HepG2 (cell line): ENCODE results near the gene SLC2A4. TPM values are rescaled to one million over a fixed set of nuclear protein-coding genes. Genes with fewer than 3 reads are reported as not detected.

Source experiments
- AKNA ChIP-seq: sonication (generic); formaldehyde crosslinking; IDR thresholded peaks from 2 replicates; pipeline ENCODE4 v1.4.0; 2020; ENCODE audit warnings: missing genetic modification reagents, borderline replicate concordance
- ATF5 ChIP-seq: sonication (generic); formaldehyde crosslinking; IDR thresholded peaks from 2 replicates; pipeline ENCODE4 v1.4.0; 2020; ENCODE audit warnings: mild to moderate bottlenecking, low read depth, missing genetic modification reagents
- CEBPG ChIP-seq: IDR thresholded peaks from 2 replicates; pipeline ENCODE4 v1.6.1; 2016
- FOXA1 ChIP-seq, 2 experiments: fragments of 450-650 bp in 1 of 2; sonication (generic) in 1 of 2; formaldehyde crosslinking in 1 of 2; IDR thresholded peaks; 2 replicates each; pipeline versions ENCODE4 v1.4.0 to v1.6.1; 2016 to 2020; ENCODE audit warnings: missing genetic modification reagents in 1 of 2
- GATAD2A ChIP-seq: IDR thresholded peaks from 2 replicates; pipeline ENCODE4 v1.6.1; 2016
- HDAC2 ChIP-seq: sonication (generic); formaldehyde crosslinking; IDR thresholded peaks from 2 replicates; pipeline ENCODE4 v1.4.0; 2020; ENCODE audit warnings: missing genetic modification reagents
- HMG20B ChIP-seq: conservative IDR thresholded peaks from 2 replicates; pipeline ENCODE4 v1.6.1; 2016; ENCODE audit warnings: missing genetic modification reagents, missing compliant biosample characterization
- IRF2 ChIP-seq: IDR thresholded peaks from 2 replicates; pipeline ENCODE4 v1.6.1; 2018; ENCODE audit warnings: missing genetic modification reagents, missing compliant biosample characterization
- NFAT5 ChIP-seq: sonication (generic); formaldehyde crosslinking; IDR thresholded peaks from 2 replicates; pipeline ENCODE4 v1.4.0; 2020; ENCODE audit warnings: missing genetic modification reagents
- NFKBIZ ChIP-seq: IDR thresholded peaks from 2 replicates; pipeline ENCODE4 v1.6.1; 2018; ENCODE audit warnings: missing genetic modification reagents, missing compliant biosample characterization
- U2AF1 ChIP-seq: fragments of 200-400 bp; formaldehyde crosslinking; optimal IDR thresholded peaks from 2 replicates; pipeline ENCODE3; 2017; ENCODE audit warnings: mild to moderate bottlenecking, low read depth, low read length
- ZBTB14 ChIP-seq: sonication (generic); formaldehyde crosslinking; IDR thresholded peaks from 2 replicates; pipeline ENCODE4 v1.4.0; 2020; ENCODE audit warnings: missing genetic modification reagents
- ZFP36L2 ChIP-seq: sonication (generic); formaldehyde crosslinking; IDR thresholded peaks from 2 replicates; pipeline ENCODE4 v1.4.0; 2020; ENCODE audit warnings: missing genetic modification reagents
- ZMYM2 ChIP-seq: sonication (generic); formaldehyde crosslinking; IDR thresholded peaks from 2 replicates; pipeline ENCODE4 v1.8.0; 2022; ENCODE audit warnings: mild to moderate bottlenecking, missing genetic modification reagents
- ZNF317 ChIP-seq: sonication (generic); formaldehyde crosslinking; IDR thresholded peaks from 2 replicates; pipeline ENCODE4 v1.5.0; 2020; ENCODE audit warnings: mild to moderate bottlenecking, missing genetic modification reagents
- ZNF468 ChIP-seq: sonication (generic); formaldehyde crosslinking; IDR thresholded peaks from 2 replicates; pipeline ENCODE4 v1.8.0; 2022; ENCODE audit warnings: mild to moderate bottlenecking, moderate library complexity, missing genetic modification reagents
- ZNF576 ChIP-seq: sonication (generic); formaldehyde crosslinking; IDR thresholded peaks from 2 replicates; pipeline ENCODE4 v1.4.0; 2020; ENCODE audit warnings: mild to moderate bottlenecking, missing genetic modification reagents
- ZNF672 ChIP-seq: sonication (generic); formaldehyde crosslinking; IDR thresholded peaks from 2 replicates; pipeline ENCODE4 v1.8.1; 2022; ENCODE audit warnings: missing genetic modification reagents
- ZNF792 ChIP-seq: IDR thresholded peaks from 2 replicates; pipeline ENCODE4 v1.6.1; 2016
- polyA plus RNA-seq, 8 experiments: library from polyadenylated mRNA; depleted of rRNA in 3 of 8; stranded (reverse) in 7 of 8; unstranded in 1 of 8; fragments of >200 nt; fragmentation: Illumina TruSeq in 4 of 8; extraction: Trizol in 4 of 8; gene quantifications; 2 replicates each; pipeline versions ENCODE4 v1.2.1 to v1.2.3, GENCODE V29; 2011 to 2016; ENCODE audit warnings: low read depth in 4 of 8, missing spikeins in 1 of 8, mixed read lengths in 1 of 8; ENCODE audit not compliant: insufficient read depth in 1 of 8
- total RNA-seq, 5 experiments: library from RNA; depleted of rRNA; stranded (reverse); fragments of >200 nt; fragmentation: Illumina TruSeq; extraction: Trizol; gene quantifications; 2 replicates each; pipeline ENCODE4 v1.2.3, GENCODE V29; 2016; ENCODE audit warnings: low read depth in 1 of 5

The SLC2A4 gene
- total and polyA plus RNA-seq, 2 of the 13 experiments (the other 11 are each of a cell fraction or from before 2014, with no cell fraction given), result 4.9 to 5.8 TPM

GRCh38 chr17:7280519-7281073 lies 922 bp upstream of the SLC2A4 start (continued):
- TF ChIP-seq ATF5 (CRISPR knock-in tag) (no peak), NFAT5 (no peak), ZNF576 (no peak), ZMYM2 (no peak), GATAD2A (CRISPR knock-in tag) (peak; percentile 50), ZFP36L2 (CRISPR knock-in tag) (no peak), HMG20B (CRISPR knock-in tag) (no peak), ZNF792 (CRISPR knock-in tag) (peak; percentile 75), AKNA (CRISPR knock-in tag) (no peak), IRF2 (peak; percentile 71; the same call in 1 of the 2 replicates), CEBPG (no peak), ZNF468 (peak; percentile 74; the same call in 1 of the 2 replicates), HDAC2 (CRISPR knock-in tag) (peak; percentile 57; the same call in 1 of the 2 replicates), ZNF317 (CRISPR knock-in tag) (no peak), U2AF1 (no peak), ZBTB14 (no peak; the same call in 1 of the 2 replicates), NFKBIZ (CRISPR knock-in tag) (no peak), ZNF672 (CRISPR knock-in tag) (no peak; the same call in 1 of the 2 replicates), FOXA1 (IDR thresholded peaks at IDR 0.05) (no peak), FOXA1 (CRISPR knock-in tag; IDR thresholded peaks at IDR 0.05) (no peak)
